Suprapubic skin (tissue), 4 donors: ENCODE measurements around the gene CRACR2B.

ENCODE experiments used
- EP300 ChIP-seq: sonication (generic); formaldehyde crosslinking; IDR thresholded peaks from one replicate; pipeline ENCODE4 v1.6.1; 2017; ENCODE audit warnings: antibody characterized with exemption
- POLR2A ChIP-seq, 2 donors: fragments of 450-650 bp; IDR thresholded peaks; one replicate each; pipeline ENCODE4 v1.6.1; 2017; ENCODE audit warnings: antibody characterized with exemption in 2 of 2, mild to moderate bottlenecking in 2 of 2, moderate library complexity in 2 of 2
- POLR2AphosphoS5 ChIP-seq, 3 donors: sonication (generic); formaldehyde crosslinking; IDR thresholded peaks; one replicate each; pipeline ENCODE4 v1.6.1; 2017; ENCODE audit warnings: antibody characterized with exemption in 3 of 3
- TF ChIP-seq, protein P1 (sequence below), 2 donors: fragments of 200-600 bp in 1 of 2; fragments of 450-650 bp in 1 of 2; sonication (generic) in 1 of 2; IDR thresholded peaks; one replicate each; pipeline ENCODE4 v1.5.1; 2016 to 2019; ENCODE audit warnings: antibody characterized with exemption in 2 of 2, mild to moderate bottlenecking in 1 of 2, moderate library complexity in 1 of 2

GRCh38 chr11:832529-833113 lies 4.9 kb downstream of the CRACR2B start, which contains the start of gene CD151:
- TF ChIP-seq, protein P1, sequence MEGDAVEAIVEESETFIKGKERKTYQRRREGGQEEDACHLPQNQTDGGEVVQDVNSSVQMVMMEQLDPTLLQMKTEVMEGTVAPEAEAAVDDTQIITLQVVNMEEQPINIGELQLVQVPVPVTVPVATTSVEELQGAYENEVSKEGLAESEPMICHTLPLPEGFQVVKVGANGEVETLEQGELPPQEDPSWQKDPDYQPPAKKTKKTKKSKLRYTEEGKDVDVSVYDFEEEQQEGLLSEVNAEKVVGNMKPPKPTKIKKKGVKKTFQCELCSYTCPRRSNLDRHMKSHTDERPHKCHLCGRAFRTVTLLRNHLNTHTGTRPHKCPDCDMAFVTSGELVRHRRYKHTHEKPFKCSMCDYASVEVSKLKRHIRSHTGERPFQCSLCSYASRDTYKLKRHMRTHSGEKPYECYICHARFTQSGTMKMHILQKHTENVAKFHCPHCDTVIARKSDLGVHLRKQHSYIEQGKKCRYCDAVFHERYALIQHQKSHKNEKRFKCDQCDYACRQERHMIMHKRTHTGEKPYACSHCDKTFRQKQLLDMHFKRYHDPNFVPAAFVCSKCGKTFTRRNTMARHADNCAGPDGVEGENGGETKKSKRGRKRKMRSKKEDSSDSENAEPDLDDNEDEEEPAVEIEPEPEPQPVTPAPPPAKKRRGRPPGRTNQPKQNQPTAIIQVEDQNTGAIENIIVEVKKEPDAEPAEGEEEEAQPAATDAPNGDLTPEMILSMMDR (IDR thresholded peaks at IDR 0.05): peak in 1 of 2 donors; percentile 15
- TF ChIP-seq POLR2AphosphoS5 (IDR thresholded peaks at IDR 0.05) (no peak), EP300 (no peak), POLR2A (IDR thresholded peaks at IDR 0.05) (no peak)
